Stimulated activated CD8-positive, alpha-beta memory T cell treated with anti-CD3 and anti-CD28 coated beads, Interleukin-4, amount 100 ng/mL, for 48 hours (primary cell): ENCODE results near the gene OR52E1.
"Not testable (repeated sequence)": the region's sequence is repeated elsewhere in the genome, so short reads cannot be mapped to it uniquely, and the experiment has no call there.

Source experiments
- DNase-seq: peaks from one replicate; pipeline ENCODE4 v3.0.0-alpha.2; 2020

The OR52E1 gene

DNA sequence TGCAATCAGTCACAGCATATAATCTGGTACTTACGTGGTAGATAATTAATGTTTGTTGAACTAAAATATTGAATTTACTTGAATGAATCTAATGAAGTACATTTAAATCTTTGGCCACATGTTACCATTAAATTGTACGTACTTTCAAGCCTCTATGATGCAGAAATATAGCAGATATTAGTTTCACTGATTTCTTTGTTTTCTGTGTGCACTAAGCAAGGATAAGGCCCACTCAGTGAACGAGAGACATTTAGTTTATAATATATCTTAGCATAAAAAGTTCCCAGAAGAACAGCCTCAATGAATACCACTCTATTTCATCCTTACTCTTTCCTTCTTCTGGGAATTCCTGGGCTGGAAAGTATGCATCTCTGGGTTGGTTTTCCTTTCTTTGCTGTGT lies at the start of gene OR52E1:
Gene OR52E1 (plus strand): TSS at position 301 of the 400 bp plus-strand sequence.
- DNase-seq, result no peak

DNA sequence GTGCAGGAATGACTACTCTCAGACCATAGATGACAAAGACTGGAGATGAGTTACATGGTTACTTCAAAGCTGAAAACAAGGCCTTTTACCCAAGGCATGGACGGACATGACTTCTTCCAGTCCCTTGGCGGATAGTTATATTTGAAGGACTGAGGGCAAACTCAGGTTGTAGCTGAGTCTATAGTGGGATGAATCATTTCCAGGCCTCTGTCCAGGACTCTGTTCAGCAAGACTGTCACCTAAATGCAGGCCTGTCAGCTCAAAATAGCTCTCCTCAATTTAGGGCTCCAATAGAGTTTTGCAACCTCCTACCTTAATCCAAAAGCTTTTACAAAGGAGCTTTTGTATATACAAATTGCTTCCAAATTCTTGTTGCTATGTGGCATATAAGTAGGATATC lies 47.4 kb upstream of the OR52E1 start:
- DNase-seq, result no peak

DNA sequence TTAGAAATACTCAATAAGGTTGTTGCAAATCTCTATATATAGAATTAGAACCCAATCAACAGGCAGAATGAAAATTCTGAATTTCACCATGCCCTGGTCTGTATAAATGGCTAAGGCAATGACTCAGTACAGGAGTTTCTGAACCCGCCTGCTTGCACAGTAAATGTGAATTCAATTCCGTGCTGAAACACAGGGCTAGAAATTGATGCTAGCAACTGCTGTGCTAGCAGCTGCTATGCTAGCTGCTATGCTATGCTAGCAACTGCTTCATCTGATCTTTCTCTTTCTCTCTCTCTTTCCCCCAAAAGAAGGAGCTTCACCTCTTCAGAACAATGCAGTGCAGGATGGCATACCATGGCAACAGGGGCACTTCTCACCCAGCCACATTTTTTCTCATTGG lies 32.7 kb upstream of the OR52E1 start:
- no peak for DNase-seq

DNA sequence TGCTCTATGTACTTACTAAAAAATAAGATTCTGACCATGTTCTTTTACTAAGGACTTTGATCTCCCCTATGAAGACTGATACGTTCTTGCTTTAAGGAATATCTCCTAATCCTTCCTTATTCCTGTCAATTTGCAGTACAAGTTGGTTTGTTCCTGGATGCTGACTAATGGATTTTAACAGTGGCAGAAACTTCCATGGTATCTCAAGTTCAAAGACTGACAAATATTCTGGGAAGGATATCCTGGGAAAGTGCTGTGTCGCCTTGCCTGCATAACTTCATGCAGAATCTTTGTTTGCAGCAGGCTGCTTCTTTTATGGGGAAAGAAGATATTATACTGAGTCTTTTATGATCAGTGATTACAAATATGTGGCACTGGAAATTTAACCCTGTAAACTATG lies 31.4 kb upstream of the OR52E1 start:
- DNase-seq, result no peak

DNA sequence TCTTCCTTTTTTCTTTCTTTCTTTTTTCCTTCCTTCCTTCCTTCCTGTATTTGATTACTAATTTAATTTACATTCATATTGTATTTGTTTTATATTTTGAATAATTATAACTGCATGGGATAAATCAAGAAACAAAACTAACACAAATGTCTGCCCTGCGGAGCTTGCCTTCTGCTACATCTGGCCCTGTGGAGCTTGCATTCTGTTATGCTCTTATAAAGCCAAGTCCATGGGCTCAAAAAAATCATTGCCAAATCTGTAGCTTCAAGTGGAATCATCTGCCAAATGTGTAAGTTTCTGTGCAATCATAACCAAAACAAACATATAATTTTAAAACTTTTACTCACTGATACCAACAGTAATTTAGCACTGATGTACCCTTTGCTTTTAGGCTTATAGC lies 31.0 kb upstream of the OR52E1 start:
- DNase-seq, result no peak

DNA sequence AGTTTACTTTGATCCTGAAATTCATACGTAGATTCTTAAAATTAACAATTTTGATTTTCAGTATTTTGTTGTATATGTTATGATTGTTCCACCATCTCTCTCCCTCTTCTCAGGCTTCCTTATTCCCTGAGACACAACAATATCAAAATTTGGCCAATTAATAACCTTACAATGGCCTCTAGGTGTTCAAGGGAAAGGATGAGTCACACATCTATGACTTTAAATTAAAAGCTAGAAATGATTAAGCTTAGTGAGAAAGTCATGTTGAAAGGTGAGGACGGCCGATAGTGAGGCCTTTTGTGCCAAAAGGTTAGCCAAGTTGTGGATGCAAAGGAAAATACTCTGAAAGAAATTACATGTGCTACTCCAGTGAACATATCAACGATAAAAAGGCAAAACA lies 28.5 kb upstream of the OR52E1 start:
- no peak for DNase-seq

DNA sequence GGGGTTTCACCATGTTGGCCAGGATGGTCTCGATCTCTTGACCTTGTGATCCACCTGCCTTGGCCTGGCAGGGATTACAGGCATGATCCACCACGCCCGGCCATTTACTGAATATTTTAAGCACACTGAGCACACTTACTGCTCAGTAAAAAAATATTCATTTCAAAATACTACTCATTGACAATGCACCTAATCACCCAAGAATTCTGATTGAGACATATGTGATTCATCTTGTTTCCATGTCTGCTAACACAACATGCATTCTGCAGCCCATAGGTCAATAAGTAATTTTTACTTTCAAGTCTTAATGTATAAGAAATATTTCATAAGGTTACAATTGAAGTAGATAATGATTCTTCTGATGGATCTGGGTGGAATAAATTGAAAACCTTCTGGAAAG lies 27.3 kb upstream of the OR52E1 start:
- DNase-seq, result no peak

DNA sequence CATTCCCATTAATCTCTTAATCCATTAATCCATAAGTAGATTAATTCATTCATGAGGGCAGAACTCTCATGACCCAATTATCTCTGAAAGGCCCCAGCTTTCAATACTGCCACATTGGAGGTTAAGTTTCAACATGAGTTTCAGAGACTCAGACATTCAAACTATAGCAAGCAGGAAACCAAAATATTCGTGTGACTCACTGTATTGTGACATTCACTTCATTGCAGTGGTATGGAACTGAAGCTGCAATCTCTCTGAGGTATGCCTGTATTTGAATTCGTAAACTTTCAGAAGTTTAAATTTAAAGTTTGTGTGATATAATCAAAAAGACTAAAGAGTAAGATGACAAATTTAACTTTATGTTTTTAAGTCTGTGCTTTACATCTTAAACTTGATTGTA lies 26.0 kb upstream of the OR52E1 start:
- no peak for DNase-seq

DNA sequence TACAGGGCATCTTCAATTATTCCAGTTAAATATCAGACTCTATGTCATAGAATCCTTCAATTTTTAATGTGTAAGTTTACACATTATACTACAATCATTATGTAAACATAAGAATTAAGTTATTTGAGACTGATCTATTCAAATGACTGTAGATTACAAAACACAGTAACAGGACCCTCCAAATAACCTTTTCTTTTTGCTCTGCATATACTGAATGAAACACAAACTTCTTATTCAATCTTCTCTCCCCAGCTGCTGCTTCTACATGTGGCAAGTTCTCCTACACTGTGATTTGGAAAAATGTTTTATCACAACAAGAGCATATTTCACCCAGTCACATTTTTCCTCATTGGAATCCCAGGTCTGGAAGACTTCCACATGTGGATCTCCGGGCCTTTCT lies 23.1 kb upstream of the OR52E1 start, which contains the start of gene OR52J3:
Gene OR52J3 (plus strand): TSS at position 301 of the 400 bp plus-strand sequence. CDS start 0 bp downstream, at position 301.
- DNase-seq, result no peak

DNA sequence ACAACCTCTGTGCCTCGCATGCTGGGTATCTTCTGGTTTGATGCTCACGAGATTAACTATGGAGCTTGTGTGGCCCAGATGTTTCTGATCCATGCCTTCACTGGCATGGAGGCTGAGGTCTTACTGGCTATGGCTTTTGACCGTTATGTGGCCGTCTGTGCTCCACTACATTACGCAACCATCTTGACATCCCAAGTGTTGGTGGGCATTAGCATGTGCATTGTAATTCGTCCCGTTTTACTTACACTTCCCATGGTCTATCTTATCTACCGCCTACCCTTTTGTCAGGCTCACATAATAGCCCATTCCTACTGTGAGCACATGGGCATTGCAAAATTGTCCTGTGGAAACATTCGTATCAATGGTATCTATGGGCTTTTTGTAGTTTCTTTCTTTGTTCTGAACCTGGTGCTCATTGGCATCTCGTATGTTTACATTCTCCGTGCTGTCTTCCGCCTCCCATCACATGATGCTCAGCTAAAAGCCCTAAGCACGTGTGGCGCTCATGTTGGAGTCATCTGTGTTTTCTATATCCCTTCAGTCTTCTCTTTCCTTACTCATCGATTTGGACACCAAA lies 22.5 kb upstream of the OR52E1 start:
- no peak for DNase-seq

DNA sequence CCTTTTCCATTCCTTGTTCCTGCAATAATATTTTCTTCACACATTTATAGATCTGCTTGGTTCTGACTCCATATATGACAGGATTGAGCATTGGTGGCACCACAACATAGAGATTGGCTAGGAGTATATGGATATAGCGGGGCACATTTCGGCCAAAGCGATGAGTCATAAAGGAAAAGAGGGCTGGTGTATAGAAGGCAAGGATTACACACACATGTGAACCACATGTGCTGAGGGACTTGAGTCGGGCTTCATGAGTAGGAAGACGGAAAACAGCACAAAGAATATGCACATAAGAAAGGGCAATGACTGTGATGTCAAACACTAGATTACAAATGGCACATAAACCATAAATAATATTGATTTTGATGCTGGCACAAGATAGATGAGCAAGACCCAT lies 10.7 kb upstream of the OR52E1 start:
- DNase-seq, result not testable (repeated sequence)

DNA sequence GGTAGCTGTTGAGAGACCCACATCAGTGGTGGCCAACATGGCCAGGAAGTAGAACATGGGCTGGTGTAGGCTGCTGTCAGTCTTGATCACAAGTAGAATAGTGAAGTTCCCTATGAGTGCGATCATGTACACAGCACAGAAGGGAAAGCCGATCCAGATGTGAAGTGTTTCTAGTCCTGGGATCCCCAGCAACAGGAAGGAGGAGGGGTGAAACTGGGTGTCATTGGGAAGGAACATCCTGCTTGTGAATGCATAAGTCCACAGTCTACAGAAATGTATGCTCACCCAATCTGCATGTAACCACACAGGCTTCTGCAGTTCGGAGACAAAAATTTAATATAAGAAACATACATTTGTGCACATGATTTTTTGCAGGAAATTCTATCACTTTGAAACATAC lies 10.0 kb upstream of the OR52E1 start, which contains the start of gene OR52E2:
Gene OR52E2 (minus strand): TSS at position 237 of the 400 bp plus-strand sequence. CDS start 0 bp downstream, at position 237.
- DNase-seq, result no peak

DNA sequence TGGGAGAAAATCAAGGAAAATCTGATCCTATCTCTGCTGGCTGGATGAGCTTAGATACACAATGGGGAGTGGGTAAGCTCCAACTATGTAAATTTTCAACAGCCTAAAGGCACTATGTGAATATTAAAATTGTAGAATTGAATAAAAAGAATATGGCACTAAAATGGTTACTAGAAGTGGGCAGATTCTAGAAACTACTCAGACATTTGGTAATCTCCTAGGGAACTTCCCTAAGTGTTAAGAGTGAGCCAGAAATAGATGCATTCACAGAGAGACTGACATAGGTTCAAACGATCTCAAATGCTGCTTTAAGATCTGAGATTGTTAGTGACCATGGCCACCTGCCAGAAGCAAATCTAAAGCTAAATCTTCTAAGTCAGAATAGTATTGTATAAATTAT lies 4.3 kb upstream of the OR52E1 start:
- DNase-seq, result no peak

DNA sequence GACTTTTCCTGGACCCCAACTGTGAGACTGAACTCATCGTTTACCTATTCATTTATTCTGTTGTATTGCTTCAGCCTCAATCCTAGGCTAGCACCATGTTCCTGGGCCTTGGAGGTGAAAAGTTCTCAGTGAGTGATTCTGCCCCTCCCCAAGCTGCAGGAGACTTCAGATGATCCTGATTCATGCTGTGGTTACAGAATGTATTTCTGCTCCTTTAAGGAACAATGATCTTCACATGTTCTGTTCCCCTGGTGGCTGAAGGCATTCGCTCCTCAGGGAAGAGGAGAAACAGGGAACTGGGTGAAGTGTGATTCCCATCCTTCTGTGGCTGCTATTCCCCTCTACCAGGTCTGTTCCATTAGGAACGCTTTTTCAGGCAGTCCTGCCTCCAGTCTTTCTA lies 2.4 kb downstream of the OR52E1 start:
- DNase-seq, result no peak

DNA sequence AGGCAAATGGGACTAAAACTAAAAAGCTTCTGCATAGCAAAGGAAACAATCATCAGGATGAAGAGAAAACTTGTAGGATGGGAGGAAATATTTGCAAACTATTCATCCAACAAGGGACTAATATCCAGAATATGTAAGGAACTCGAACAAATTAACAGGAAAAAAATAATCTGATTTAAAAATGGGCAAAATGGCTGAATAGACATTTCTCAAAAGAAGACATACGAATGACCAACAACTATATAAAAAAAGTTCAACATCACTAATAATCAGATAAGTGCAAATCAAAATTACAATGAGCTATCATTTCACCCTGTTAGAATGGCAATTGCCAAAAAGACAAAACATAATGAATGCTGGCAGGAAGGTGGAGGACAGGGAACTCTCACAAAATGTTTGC lies 12.0 kb downstream of the OR52E1 start:
- DNase-seq, result no peak

DNA sequence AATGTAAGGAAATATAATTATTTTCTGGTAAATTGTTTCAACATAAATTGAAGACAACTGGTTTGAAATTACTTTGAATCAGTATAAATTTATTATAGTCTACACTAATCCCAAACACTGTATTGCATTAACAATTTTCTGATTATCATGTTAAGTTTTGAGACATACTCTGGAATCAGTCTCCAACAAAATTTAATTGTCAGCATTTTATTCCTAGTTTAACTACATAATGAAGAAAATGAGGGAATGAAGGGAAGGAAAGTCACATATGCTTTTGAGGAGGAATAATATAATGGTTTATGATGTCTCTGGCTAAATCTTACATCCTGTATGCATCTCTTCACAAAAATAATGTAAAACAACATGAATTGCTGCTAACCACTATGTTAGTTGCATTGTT lies 14.2 kb downstream of the OR52E1 start:
- no peak for DNase-seq

DNA sequence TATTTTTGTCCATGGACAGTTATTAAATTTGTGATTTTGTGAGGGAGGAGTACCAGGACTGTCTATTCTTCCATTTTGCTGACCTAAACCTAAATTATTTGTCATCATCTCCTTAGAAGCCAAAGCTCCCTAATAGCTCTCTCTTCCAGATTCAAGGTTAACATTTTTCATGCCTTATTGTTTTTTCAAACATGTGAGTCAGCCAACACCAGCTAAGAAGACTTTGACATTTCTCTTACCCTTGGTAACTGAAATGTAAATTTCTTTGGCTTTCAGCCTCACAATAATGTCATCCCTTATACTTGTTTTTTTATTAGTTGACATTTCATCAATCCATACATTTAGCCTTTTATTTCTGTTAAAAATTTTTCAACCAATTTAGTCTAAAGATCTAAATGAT lies 19.2 kb downstream of the OR52E1 start:
- DNase-seq, result no peak

DNA sequence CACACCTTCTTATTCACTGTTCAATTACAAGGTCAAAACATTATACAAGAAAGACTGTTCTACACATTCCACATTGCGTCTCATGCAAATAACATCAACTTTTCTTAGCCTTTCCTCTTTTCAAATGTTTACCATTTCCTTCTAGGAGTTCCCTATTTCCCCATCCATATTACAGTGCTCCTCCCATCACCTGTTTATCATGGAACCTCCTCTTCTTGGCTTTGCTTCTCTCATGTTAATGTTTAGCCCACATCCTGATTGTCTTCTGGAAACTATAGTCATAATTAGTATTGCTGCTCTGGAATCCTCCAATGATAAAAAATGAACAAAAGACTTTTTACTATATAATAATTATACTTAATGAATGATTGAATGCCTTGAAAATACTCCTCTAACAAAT lies 21.3 kb downstream of the OR52E1 start:
- no peak for DNase-seq

DNA sequence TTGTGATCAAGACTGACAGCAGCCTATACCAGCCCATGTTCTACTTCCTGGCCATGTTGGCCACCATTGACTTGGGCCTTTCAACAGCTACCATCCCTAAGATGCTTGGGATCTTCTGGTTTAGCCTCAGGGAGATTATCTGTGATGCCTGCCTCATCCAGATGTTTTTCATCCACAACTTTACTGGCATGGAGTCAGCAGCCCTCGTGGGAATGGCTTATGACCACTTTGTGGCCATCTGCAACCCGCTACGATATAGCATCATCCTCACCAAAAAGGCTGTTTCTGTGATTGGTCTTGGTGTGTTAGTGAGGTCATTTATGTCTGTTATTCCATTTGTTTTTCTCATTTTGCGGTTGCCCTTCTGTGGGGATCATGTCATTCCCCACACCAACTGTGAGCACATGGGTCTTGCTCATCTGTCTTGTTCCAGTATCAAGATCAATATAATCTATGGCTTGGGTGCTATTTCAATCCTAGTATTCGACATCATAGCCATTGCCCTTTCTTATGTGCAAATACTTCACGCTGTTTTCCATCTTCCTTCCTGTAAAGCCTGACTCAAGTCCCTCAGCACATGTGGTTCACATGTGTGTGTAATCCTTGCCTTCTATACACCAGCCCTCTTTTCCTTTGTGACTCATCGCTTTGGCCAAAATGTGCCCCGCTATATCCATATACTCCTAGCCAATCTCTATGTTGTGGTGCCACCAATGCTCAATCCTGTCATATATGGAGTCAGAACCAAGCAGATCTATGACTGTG lies 23.6 kb downstream of the OR52E1 start:
- DNase-seq, result no peak

DNA sequence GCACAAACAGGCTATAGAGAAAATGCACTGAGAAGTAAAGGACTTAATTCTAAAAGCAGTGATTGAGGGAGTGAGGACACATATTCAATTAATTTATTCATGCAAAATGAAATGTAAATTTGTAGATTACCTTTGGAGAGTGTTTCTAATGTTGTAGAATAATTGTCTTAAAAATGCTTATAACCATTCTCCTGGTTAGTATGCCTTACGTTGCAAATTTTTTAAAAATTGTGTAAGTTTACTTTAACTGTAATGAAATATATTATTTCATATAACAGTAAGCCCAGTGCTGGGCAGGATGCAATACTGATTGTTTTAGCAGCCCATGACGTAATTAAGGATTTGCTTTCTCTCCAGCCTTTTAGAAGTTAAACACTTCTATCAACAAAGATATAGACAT lies 26.6 kb downstream of the OR52E1 start:
- DNase-seq, result no peak

DNA sequence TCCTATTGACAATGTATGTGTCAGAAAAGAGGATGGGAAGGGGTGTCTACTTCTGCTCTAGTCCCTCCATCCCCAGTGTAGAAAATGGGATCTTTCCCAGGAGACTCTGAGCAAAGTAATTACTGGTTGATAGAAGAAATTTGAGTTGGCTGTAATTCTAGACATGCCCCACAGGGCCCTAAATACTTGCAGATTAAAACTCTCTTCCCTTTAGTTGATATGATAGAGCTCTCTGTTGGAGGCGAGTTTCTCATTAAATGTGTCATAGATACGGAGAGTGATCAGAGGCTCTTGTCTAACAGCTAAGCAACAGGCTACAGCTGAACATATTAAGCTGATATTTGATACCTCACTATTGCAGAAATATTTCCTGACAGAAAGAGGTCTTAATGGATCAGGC lies 32.9 kb downstream of the OR52E1 start:
- DNase-seq, result no peak

DNA sequence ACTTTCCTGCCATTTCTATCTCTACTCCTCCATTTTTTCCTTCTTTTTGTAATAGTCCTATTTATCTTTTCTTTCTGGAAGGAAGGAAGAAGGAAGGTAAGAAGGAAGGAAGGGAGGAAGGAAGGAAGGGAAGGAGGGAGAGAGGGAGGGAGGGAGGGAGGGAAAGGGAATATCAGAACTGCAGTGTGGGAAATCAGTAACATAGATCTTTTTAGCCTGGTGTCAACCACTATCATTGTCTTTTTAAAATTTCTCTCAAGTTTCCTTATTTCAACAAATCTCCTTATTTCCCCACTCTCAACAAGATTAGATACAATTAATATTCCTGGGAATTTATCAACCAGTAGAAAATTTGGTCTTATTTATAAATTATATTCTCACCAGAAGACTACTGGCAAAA lies 33.7 kb downstream of the OR52E1 start:
- no peak for DNase-seq

DNA sequence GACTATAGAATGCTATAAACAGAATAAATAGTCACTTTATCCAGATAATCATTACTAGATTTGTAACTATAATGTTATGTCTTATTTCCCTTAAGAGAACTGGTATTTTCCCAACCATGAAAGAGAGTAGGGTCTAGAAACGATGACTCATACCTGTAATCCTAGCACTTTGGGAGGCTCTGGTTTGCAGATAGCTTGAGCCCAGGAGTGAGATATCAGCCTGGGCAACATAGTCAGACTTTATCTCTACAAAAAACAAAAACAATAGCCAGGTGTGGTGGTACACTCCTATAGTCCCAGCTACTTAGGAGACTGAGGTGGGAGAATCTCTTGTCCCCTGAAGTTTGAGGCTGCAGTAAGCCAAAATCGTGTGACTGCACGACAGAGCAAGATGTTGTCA lies 37.9 kb downstream of the OR52E1 start:
- DNase-seq, result no peak

DNA sequence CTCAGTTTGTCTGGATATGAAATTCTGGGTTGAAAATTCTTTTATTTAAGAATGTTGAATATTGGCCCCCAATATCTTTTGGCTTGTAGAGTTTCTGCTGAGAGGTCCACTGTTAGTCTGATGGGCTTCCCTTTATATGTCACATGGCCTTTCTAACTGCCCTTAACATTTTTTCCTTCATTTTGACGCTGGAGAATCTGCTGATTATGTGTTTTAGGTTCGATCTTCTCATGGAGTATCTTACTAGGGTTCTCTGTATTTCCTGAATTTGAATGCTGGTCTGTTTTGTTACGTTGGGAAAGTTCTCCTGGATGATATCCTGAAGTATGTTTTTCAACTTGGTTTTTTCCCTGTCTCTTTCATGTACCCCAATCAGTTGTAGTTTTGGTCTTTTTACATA lies 46.0 kb downstream of the OR52E1 start:
- DNase-seq, result no peak

DNA sequence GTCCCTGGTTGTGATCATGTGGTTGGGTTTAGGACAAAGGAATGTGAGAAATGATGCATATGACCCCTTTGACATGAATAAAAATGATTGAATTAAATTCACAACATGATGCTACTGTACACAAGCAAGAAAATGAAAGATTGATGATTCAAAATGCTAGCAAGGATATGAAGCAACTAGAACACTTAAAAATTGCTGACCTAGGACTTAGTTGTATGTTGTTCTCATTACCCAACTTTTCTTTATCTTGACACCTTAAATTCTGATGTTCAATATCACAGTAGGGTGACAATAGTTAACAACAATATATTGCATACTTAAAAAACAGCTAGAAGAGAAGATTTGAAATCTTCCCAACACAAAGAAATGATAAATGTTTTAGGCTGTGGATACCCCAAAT lies 48.2 kb downstream of the OR52E1 start:
- DNase-seq, result no peak
